GM18505 (cell line): ENCODE data around the gene PTPRN2.

Source experiments
- ATAC-seq: cut with Tn5 transposase; IDR thresholded peaks from one replicate; pipeline ENCODE4 v1.9.1; 2021; ENCODE audit not compliant: unreplicated experiment
- POLR2A ChIP-seq: IDR thresholded peaks from 4 replicates; pipeline ENCODE4 v1.6.1; 2011; ENCODE audit warnings: borderline replicate concordance; ENCODE audit not compliant: insufficient read depth, insufficient read length; ENCODE audit errors: extremely low read depth

The PTPRN2 gene

DNA sequence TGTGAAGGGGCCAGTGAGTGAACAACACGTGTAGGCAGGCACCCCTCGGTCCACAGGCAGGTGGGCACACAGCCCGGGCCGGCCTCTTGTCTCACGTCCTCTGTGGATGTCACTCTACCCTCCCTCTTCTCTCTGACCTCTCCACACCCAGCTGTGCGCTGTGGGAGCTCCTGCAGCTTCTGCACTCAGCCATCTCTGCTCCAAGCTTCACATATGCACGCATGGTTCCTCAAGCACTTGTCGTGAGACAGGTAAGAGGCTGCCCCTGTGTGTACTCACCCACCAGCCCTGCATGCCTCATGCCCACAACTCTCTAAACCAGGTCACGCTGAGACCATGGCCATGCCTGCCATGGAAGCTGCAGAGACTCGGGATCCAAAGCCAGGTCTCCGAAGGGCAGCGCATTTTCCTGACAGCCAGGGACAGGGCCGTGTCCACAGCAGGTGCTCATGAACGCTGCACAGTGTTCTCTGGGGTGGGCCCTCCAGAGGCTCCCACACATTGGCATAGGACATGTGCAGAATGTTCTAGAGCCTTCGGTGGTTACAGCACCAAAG is 477.5 kb downstream of the PTPRN2 start:
- ATAC-seq = no peak

DNA sequence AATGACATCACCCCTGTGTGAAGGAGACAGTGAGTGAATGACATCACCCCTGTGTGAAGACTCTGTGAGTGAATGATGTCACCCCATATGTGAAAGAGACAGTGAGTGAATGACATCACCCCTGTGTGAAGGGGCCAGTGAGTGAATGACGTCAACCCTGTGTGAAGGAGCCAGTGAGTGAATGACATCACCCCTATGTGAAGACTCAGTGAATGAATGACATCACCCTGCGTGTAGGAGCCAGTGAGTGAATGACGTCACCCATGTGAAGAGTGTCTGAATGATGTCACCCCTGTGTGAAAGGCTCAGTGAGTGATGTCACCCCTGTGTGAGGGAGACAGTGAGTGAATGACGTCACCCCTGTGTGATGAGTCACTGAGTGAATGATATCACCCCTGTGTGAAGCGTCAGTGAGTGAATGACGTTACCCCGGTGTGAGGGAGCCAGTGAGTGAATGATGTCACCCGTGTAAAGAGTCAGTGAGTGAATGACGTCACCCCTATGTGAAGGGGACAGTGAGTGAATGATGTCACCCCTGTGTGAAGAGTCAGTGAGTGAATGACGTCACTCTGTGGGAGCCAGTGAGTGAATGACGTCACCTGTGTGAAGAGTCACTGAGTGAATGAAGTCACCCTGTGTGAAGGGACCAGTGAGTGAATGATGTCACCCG is 478.1 kb downstream of the PTPRN2 start:
- ATAC-seq = no peak

More for the DNA sequence above, 477.5 kb downstream of the PTPRN2 start:
- TF ChIP-seq POLR2A = no peak

GRCh38 chr7:158108646-158109293 is 478.9 kb downstream of the PTPRN2 start:
- no peak for TF ChIP-seq POLR2A
- ATAC-seq = no peak

More for the DNA sequence above, 478.1 kb downstream of the PTPRN2 start:
- no peak for TF ChIP-seq POLR2A

DNA sequence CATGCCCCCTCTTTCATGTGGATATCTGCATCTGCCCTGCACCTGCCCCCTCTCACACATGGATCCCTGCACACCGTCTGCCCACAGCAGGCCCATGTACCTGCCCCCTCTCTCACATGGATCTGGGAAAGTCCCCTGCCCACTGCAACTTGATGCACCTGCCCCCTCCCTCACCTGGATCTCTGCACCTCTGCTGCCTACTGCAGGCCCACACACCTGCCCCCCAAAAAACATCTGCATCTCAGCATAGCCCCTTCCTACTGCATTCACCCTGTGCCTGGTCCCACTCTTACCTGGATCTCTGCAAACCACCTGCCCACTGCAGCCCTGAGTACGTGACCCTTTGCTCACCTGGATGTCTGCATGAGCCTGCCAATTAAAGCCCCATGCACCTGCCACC is 479.8 kb downstream of the PTPRN2 start:
- no peak for ATAC-seq
- no peak for TF ChIP-seq POLR2A

GRCh38 chr7:158106272-158106671 is 481.4 kb downstream of the PTPRN2 start:
- ATAC-seq = no peak
- no peak for TF ChIP-seq POLR2A

- ATAC-seq = no peak
Observed at GRCh38 chr7:158103378-158103777, 484.2 kb downstream of the PTPRN2 start.

DNA sequence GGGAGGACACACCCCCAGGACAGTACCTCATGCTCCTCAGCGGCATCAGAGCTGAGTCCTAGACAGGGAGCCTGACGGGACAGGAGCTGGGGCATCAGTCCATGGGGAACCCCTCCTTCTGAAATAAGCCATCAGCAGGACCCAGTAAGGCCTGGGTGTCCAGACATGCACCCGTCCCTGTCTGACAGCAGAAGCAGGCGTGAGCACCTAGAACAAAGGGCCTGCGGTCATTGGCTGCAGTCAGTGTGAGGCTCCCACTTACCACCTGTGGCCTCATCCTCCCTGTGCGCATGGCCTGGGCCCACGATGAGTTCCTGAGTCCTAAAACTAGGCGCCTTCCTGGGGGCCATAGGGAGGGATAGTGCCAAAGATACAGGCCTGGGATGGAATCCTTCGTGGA is 484.7 kb downstream of the PTPRN2 start:
- no peak for TF ChIP-seq POLR2A
- no peak for ATAC-seq

More at GRCh38 chr7:158103378-158103777, 484.2 kb downstream of the PTPRN2 start:
- no peak for TF ChIP-seq POLR2A

DNA sequence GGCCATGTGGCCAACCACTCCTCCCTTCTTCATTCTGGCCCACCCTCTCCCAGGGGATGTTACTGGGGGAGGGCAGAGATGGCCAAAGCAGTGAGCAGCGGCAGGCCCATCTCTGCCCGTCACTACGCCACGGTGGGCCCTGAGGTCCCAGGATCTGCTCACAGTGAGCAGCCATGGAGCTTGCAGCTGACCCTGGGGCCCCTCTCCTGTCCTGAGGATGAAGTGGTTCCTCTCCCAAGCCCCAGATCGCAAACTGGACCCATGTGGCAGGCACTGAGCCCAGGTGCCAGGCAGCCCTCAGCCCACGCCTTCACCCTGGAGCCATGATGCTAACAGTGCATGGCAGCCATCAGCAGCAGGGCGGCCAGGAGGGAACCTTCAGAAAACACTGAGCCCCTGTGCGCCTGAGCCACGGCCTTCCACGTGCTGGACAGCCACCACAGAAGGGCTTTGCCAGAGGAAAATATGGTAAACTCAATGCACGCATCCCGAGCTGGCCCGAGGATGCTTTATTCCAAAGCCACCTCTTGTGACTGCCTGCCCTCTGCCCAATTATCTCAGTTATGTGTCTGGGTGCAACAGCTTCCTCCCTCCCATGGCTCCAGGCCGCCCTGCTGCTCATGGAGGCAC is 485.7 kb downstream of the PTPRN2 start:
- ATAC-seq = no peak
- TF ChIP-seq POLR2A = no peak

DNA sequence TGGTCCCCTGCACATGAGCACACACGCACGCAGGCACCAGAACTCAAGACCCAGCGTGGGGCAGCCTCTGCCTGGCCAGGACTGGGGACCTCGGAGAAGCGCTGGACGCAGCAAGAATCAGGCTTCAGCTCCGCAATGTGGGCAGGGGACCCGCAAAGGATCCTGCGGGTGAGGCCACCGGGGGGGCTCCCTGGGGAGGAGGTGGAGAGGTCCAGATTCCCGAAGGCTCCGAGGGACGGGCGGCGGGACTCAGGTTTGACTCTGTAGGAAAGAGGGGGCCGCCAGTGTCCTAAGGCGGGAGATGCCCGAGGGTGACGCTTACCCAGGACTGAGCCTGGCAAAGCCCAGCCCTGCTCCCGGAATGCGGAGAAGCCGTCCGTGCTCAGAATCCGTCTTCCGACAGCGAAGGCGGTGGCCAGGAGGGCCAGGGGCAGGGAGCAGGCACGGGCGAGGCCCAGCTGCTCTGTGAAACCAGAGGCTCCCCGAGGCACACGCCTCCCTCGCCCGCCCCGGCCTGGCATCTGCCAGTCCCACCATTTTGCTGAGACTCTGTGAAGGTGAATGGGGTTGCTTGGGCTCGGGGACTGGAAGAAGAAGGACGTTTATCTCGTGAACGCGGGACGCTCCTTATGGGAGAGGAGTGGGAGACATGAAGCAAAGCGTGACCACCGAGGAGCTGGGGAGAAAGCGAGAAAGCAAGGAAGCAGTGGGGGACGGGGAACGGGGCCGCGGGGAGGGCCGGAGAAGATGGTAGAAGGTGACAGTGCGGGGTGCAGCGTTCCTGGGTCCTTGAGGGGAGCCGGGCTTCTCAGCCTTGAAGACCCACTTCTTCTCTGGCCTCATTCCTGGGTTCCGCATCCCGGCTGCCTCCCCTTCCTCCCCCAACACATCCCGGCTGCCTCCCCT is 489.2 kb downstream of the PTPRN2 start:
- ATAC-seq = no peak
- no peak for TF ChIP-seq POLR2A

DNA sequence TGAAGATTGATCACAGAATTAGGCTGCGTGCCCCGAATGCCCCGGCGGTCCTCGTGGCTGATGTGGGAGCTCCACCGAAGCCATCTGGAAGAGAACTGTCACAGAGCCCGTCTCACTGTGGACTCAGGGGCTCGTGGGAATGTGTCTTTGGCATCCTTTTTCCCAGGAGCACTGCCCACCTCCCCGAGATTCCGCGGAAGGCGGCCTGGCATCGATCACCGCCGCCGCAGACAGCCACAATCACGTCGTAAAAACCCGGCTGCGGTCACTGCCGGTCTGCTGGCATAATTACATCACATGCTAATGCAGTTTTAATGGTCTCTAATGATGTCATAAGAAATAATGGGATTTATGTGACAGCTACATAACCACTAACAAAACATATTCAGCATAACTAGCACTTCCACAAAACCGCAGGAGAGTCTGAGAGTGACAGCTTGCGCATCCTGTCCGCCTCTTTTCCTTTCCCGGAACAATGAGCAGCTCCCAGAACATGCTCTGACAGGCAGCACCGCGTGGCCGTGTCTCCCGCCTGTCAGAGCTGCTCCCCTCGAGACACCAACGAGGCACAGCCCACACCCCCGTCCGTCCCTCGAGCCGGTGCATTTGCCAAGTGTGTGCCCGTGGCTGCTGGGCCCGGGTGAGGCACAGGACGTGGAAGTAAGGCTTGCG is 490.0 kb downstream of the PTPRN2 start:
- no peak for TF ChIP-seq POLR2A
- no peak for ATAC-seq

DNA sequence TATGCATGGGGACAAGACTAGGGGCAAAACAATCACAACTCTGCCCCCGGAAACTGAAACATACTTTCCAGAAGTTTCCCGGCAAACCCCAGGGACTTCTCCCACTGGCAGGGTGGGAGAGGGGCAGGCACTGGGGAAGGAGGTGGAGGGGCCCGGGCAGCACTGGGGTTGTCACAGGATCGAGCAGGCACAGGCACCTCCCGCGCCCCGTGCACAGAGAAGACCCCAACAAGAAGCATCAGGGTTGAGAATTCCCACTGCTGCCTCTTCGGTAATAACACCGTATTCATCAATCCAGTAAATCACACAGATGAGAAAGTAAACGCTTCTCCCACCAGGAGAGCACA is 490.5 kb downstream of the PTPRN2 start:
- no peak for ATAC-seq
- TF ChIP-seq POLR2A = no peak

DNA sequence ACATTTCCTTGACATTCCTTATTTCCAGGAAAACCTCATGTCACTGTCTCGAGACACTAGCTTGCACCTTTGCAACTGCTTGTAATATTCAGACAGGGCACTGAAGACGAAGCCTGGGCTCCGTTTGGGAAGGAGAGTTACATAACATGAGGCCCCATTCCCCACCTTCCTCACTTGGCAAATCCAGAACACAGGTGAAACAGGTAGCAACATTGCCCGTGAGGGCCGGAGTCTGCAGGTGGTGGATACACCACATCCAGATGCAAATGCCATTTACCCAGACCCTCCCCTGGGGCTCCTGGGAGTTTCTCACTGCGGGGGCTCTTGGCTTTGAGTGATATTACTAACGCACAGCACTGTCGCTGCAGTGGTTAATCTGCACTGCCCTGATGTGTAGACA is 491.0 kb downstream of the PTPRN2 start:
- no peak for TF ChIP-seq POLR2A
- no peak for ATAC-seq
